HEK293T (cell line): ENCODE data around the gene FTO.

Source experiments
- CTCF ChIA-PET: fragments of 350-600 bp; formaldehyde crosslinking; extraction: SDS; loops from one replicate; lab custom pipeline; 2021; ENCODE audit warnings: antibody characterized with exemption, inconsistent platforms; lab: Yijun Ruan, JAX
- POLR2A ChIA-PET: fragments of 350-600 bp; formaldehyde crosslinking; extraction: SDS; loops from one replicate; lab custom pipeline; 2020; ENCODE audit warnings: antibody characterized with exemption, inconsistent platforms; lab: Yijun Ruan, JAX
- DNase-seq: peaks from one replicate; pipeline ENCODE4 v3.0.0; 2012; ENCODE audit warnings: mixed read lengths; ENCODE audit errors: extremely low spot score
- ARNT ChIP-seq: fragments of 450-650 bp; IDR thresholded peaks from 2 replicates; pipeline ENCODE4 v1.6.1; 2017; ENCODE audit warnings: mild to moderate bottlenecking
- BHLHE40 ChIP-seq: fragments of 450-650 bp; IDR thresholded peaks from 2 replicates; pipeline ENCODE4 v1.6.1; 2016; ENCODE audit warnings: mild to moderate bottlenecking, moderate library complexity, borderline replicate concordance
- CTBP1 ChIP-seq: fragments of 450-650 bp; IDR thresholded peaks from 2 replicates; pipeline ENCODE4 v1.6.1; 2016; ENCODE audit warnings: borderline replicate concordance
- ELF4 ChIP-seq: fragments of 450-650 bp; IDR thresholded peaks from 2 replicates; pipeline ENCODE4 v1.6.1; 2017; ENCODE audit warnings: antibody characterized with exemption
- FOXA1 ChIP-seq: fragments of 450-650 bp; IDR thresholded peaks from 2 replicates; pipeline ENCODE4 v1.6.1; 2016; ENCODE audit warnings: mild to moderate bottlenecking
- FOXK2 ChIP-seq: fragments of 450-650 bp; IDR thresholded peaks from 2 replicates; pipeline ENCODE4 v1.6.1; 2016; ENCODE audit warnings: mild to moderate bottlenecking
- FOXM1 ChIP-seq: fragments of 450-650 bp; IDR thresholded peaks from 2 replicates; pipeline ENCODE4 v1.6.1; 2017; ENCODE audit warnings: mild to moderate bottlenecking, borderline replicate concordance
- HDGF ChIP-seq: fragments of 450-650 bp; IDR thresholded peaks from 2 replicates; pipeline ENCODE4 v1.6.1; 2017; ENCODE audit warnings: antibody characterized with exemption, borderline replicate concordance
- L3MBTL2 ChIP-seq: fragments of 450-650 bp; conservative IDR thresholded peaks from 2 replicates; pipeline ENCODE4 v1.6.1; 2016; ENCODE audit warnings: mild to moderate bottlenecking
- LEF1 ChIP-seq: fragments of 450-650 bp; IDR thresholded peaks from 2 replicates; pipeline ENCODE4 v1.6.1; 2017; ENCODE audit warnings: mild to moderate bottlenecking, borderline replicate concordance
- NFRKB ChIP-seq: fragments of 450-650 bp; IDR thresholded peaks from 2 replicates; pipeline ENCODE4 v1.6.1; 2016; ENCODE audit warnings: mild to moderate bottlenecking, moderate library complexity
- SP1 ChIP-seq: fragments of 450-650 bp; IDR thresholded peaks from 2 replicates; pipeline ENCODE4 v1.6.1; 2017
- SUZ12 ChIP-seq: fragments of 450-650 bp; IDR thresholded peaks from 2 replicates; pipeline ENCODE4 v1.6.1; 2016; ENCODE audit warnings: mild to moderate bottlenecking
- TARDBP ChIP-seq: fragments of 450-650 bp; IDR thresholded peaks from 2 replicates; pipeline ENCODE4 v1.6.1; 2016
- ZNF384 ChIP-seq: fragments of 450-650 bp; IDR thresholded peaks from 2 replicates; pipeline ENCODE4 v1.6.1; 2016
- TF ChIP-seq, protein P1 (sequence below): fragments of 450-650 bp; IDR thresholded peaks from 2 replicates; pipeline ENCODE4 v1.6.1; 2016

Gene FTO

DNA sequence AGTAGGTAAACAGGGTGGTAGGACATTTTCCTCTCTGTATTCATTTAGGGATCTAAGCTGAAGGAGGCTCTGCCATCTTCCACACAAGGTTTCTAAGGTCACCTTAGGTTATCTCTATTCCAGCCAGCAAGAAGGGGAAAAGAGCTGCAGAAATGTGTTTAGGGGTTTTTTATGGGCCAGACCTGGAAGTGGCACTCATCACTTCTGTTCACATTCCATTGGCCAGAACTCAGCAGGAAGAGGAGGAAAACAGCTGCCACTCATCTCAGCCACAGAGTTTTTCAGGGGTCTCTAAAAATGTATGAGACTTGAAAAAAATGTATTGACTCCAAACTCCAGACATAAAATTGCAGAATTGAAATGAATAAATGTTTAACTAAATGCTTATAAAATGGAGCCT lies 65.8 kb downstream of the FTO start:
- no peak for DNase-seq
- ChIA-PET CTCF (interaction anchor here (0.7 kb wide), 1 partner anchor 9 kb away, joined by 3 read pairs; no protein-coding TSS in a partner anchor), POLR2A (no interaction called here)
- TF ChIP-seq L3MBTL2: no peak
- TF ChIP-seq TARDBP: no peak
- TF ChIP-seq, protein P1, sequence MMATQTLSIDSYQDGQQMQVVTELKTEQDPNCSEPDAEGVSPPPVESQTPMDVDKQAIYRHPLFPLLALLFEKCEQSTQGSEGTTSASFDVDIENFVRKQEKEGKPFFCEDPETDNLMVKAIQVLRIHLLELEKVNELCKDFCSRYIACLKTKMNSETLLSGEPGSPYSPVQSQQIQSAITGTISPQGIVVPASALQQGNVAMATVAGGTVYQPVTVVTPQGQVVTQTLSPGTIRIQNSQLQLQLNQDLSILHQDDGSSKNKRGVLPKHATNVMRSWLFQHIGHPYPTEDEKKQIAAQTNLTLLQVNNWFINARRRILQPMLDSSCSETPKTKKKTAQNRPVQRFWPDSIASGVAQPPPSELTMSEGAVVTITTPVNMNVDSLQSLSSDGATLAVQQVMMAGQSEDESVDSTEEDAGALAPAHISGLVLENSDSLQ: peak; percentile 38; the same call in 1 of the 2 replicates
- TF ChIP-seq FOXK2: no peak
- TF ChIP-seq SP1: no peak

GRCh38 chr16:53770641-53771040 lies 66.7 kb downstream of the FTO start:
- CTCF ChIA-PET: no interaction called here
- no peak for DNase-seq
- TF ChIP-seq NFRKB: no peak
- no peak for TF ChIP-seq CTBP1
- no peak for TF ChIP-seq SP1
- no peak for TF ChIP-seq FOXM1
- no peak for TF ChIP-seq HDGF
- TF ChIP-seq SUZ12: no peak
- no peak for TF ChIP-seq ZNF384
- POLR2A ChIA-PET: no interaction called here

- POLR2A ChIA-PET: no interaction called here
- DNase-seq: no peak
- TF ChIP-seq ARNT (no peak), FOXM1 (no peak), ZNF384 (no peak), HDGF (no peak), FOXA1 (no peak), NFRKB (no peak), L3MBTL2 (no peak), SUZ12 (no peak)
- TF ChIP-seq, protein P1: no peak
- CTCF ChIA-PET: no interaction called here
These were observed 67.9 kb downstream of the FTO start for GRCh38 chr16:53771655-53772497.

DNA sequence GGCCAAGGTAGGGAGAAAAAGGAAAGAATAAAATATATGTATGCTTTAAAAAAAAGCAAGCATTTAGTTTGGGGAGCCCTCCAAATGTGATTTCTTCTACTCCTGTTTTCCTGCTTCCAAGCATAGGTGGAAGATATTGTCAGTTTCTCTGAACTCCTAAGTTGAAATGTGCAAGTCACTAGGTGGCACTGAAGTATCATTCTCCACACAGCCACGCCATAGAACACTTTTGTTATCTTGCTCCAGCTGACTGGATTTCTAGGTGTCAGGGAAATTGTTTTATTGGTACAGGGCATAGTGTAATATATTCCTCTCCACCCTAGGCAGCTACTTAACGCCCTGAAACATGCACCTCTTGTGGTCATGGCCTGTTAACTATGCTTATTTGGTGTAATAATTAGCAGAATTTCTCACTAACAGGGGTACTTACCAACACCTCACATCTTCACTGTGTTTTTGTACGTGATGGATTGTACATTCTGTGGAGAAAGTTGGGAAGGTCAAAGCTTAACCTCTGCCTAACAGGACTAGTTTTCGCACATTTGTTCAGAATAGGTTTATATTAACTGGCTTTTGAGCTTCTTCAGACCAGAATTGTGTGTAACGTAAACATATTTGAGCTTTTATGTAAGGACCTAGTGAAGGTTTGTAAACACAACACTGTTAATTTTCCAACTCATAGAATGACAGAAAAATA lies 69.3 kb downstream of the FTO start:
- peak; percentile 57 for DNase-seq
- no peak for TF ChIP-seq FOXM1
- no peak for TF ChIP-seq ARNT
- no peak for TF ChIP-seq BHLHE40
- TF ChIP-seq SUZ12: no peak
- TF ChIP-seq, protein P1: peak; percentile 43; the same call in 1 of the 2 replicates
- no peak for TF ChIP-seq NFRKB
- ChIA-PET POLR2A (no interaction called here), CTCF (interaction anchor here (0.6 to 1.5 kb wide), 5 partner anchors 29 to 1183 kb away, joined by 3 to 4 read pairs (median 4); no protein-coding TSS in a partner anchor)

DNA sequence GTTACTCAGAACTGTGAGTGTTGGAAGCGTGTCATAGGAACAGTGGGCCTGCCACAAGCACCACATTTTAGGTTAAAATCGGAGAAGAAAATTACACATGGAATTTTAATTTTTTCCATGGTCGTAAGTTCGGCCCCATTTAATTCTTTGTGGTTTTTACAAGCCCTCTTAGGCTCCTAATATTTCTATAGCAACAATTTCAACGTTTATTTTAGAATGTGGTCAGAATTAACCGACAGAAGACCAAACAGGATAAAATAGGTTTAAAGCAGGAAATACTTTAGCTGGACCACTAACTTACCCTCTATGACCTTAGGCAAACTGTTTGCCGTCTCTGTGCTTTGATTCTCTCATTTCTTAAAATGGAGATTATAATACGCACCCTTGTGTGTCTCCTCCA lies 69.9 kb downstream of the FTO start:
- POLR2A ChIA-PET: no interaction called here
- DNase-seq: no peak
- CTCF ChIA-PET: interaction anchor here (0.6 to 1.5 kb wide), 5 partner anchors 29 to 1182 kb away, joined by 3 to 4 read pairs (median 4); no protein-coding TSS in a partner anchor
- TF ChIP-seq ARNT (no peak), HDGF (no peak), ELF4 (no peak), FOXM1 (no peak), SP1 (no peak), TARDBP (no peak), SUZ12 (no peak), L3MBTL2 (no peak), NFRKB (no peak)

DNA sequence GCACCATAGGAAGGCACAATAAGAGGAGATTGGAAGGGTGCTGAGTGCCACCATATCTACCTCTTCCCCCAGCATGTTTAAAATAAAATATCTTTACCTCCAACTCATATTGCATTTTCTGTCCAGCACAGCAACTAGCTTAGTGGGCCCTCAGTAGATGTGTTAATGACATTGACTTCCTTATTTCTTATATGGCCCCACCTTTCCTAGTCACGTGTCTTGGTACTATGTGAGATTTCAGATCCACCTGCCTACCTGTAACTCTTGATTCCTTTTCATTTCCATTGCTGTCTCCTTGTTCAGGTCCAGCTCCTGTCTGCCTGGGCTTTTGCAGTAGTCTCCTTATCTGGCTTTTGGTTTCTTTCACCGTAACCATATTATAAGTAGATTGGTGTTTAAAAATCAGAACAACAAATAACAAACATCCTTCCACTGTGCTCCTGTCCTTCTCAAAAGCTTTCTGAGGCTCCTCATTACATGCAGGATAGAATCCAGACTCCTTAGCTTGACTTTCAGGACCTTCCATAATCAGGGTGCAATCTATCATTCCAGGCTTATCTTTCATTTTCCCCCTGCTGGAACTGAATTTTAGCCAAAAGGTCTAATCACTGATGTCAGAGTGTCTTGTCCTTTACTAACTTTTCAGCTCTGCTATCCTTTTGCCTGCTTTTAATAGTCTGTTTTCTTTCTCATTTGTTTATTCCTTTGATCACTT lies 71.3 kb downstream of the FTO start:
- no peak for TF ChIP-seq NFRKB
- TF ChIP-seq L3MBTL2: no peak
- no peak for TF ChIP-seq ELF4
- TF ChIP-seq TARDBP: no peak
- TF ChIP-seq, protein P1: no peak
- no peak for TF ChIP-seq ZNF384
- no peak for TF ChIP-seq BHLHE40
- no peak for TF ChIP-seq SP1
- no peak for TF ChIP-seq ARNT
- no peak for TF ChIP-seq LEF1
- no peak for TF ChIP-seq CTBP1
- TF ChIP-seq FOXK2: no peak
- TF ChIP-seq SUZ12: no peak
- TF ChIP-seq FOXA1: no peak
- ChIA-PET CTCF (interaction anchor here (0.7 kb wide), 1 partner anchor 32 kb away, joined by 3 read pairs; no protein-coding TSS in a partner anchor), POLR2A (no interaction called here)
- DNase-seq: no peak
